Adrenal gland (tissue), 12 donors: Measurements from ENCODE around the gene SLC18A2. TPM values are rescaled to one million over a fixed set of nuclear protein-coding genes. Genes with fewer than 3 reads are reported as not detected.

Experiments used
- DNase-seq, 7 donors: peaks; one replicate each; pipeline ENCODE4 v3.0.0-alpha.2; 2019 to 2020
- H3K27ac ChIP-seq, 5 donors: fragments of 200-600 bp; sonication (generic) in 4 of 5; 1 replicate in 3 of 5; 2 replicates in 2 of 5; pipeline versions ENCODE4 v1.5.1 to v1.8.0; 2016 to 2020; ENCODE audit warnings: mild to moderate bottlenecking in 1 of 5
- H3K27me3 ChIP-seq: fragments of 200-600 bp; 2 replicates; pipeline ENCODE4 v1.8.0; 2021
- H3K36me3 ChIP-seq, 2 donors: fragments of 200-600 bp; replicated peaks in 1 of 2; 1 replicate in 1 of 2; 2 replicates in 1 of 2; pipeline versions ENCODE4 v1.5.1 to v1.8.0; 2018 to 2022
- H3K4me1 ChIP-seq, 2 donors: fragments of 200-600 bp; replicated peaks in 1 of 2; 1 replicate in 1 of 2; 2 replicates in 1 of 2; pipeline versions ENCODE4 v1.5.1 to v1.8.0; 2018 to 2021
- H3K4me3 ChIP-seq, 4 donors: fragments of 200-600 bp; sonication (generic) in 3 of 4; one replicate each; pipeline ENCODE4 v1.5.1; 2016 to 2018
- H3K9me3 ChIP-seq, 3 donors: fragments of 200-600 bp; sonication (generic) in 1 of 3; replicated peaks in 1 of 3; 1 replicate in 2 of 3; 2 replicates in 1 of 3; pipeline versions ENCODE4 v1.5.1 to v1.8.0; 2016 to 2021
- CTCF ChIP-seq, 6 experiments: fragments of 450-650 bp in 4 of 6; fragments of 200-600 bp in 2 of 6; sonication (generic) in 1 of 6; IDR thresholded peaks; 1 replicate in 5 of 6; 2 replicates in 1 of 6; pipeline versions ENCODE4 v1.5.1 to v1.8.0; 2016 to 2021; ENCODE audit warnings: antibody characterized with exemption in 6 of 6, mild to moderate bottlenecking in 2 of 6, moderate library complexity in 1 of 6
- POLR2A ChIP-seq, 2 donors: fragments of 450-650 bp; IDR thresholded peaks; one replicate each; pipeline ENCODE4 v1.6.1; 2017; ENCODE audit warnings: antibody characterized with exemption in 2 of 2, mild to moderate bottlenecking in 2 of 2, moderate library complexity in 1 of 2
- WGBS, 4 donors: extraction: QIAGEN DNeasy Blood & Tissue Kit in 2 of 4; methylation state at CpG; one replicate each; pipeline versions ENCODE4 v1.1.5 to v1.1.7; 2013 to 2017; 5-methylcytosine and 5-hydroxymethylcytosine counted together
- intact Hi-C, 2 donors: fragments of 100-400 bp; cut with DNase I; formaldehyde crosslinking; loops; one replicate each; pipeline versions ENCODE4 v1.14.1 to v1.15.0; 2022 to 2023
- polyA plus RNA-seq, 3 donors: library from polyadenylated mRNA; stranded (reverse); fragments of 200-250 nt in 2 of 3; fragments of 350-450 nt in 1 of 3; fragmentation: Illumina TruSeq in 1 of 3; extraction: RNeasy Lipid Tissue Mini Kit (QIAGEN cat#74804) in 1 of 3; gene quantifications; one replicate each; pipeline ENCODE4 v1.2.3, GENCODE V29; 2013 to 2014
- total RNA-seq, 9 donors: library from RNA; depleted of rRNA in 4 of 9; stranded (reverse); fragments of >200 nt in 4 of 9; fragments of 120-200 nt in 1 of 9; fragmentation: NEBNext Ultra II Directional in 1 of 9; extraction: Animal tissue kit (Norgen Biotek cat#: 25700) in 1 of 9; gene quantifications; one replicate each; pipeline versions ENCODE4 v1.1.0 to v1.2.4, GENCODE V29; 2013 to 2023
- donor health status: healthy with polysubstance abuse.
- donor health status: Bipolar disorder and iron deficiency.
- donor health status: DM: yes; HTN: yes; CAD: no.
- donor health status: DM: no; HTN: no; CAD: no.
- donor health status: DM: no; HTN: no; CAD: no.
- donor health status: DM: yes; HTN: yes; CAD: no.

The SLC18A2 gene
- total and polyA plus RNA-seq, 12 donors, result 0.04 to 16.6 (median 4.2) TPM; not detected in 2

- Histone ChIP-seq H3K4me1 (peaks cover 0 to 5% of the 10 kb centered on the region in 2 donors), H3K27me3 (no peaks in the 10 kb centered on the region), H3K9me3 (no peaks in the 10 kb centered on the region), H3K4me3 (no peak overlapping the region), H3K36me3 (no peaks in the 10 kb centered on the region), H3K27ac (no peak overlapping the region)
- 69 to 78% (median 75%) methylated on average over 5 of the region's 5 CpGs for WGBS, 4 donors
- intact Hi-C loops, result loop anchor here in 1 of 2 donors (10.0 kb wide), 1 partner anchor 96 kb away; no protein-coding TSS in a partner anchor
- TF ChIP-seq CTCF (IDR thresholded peaks at IDR 0.05), result no peak
- no peak for TF ChIP-seq POLR2A (IDR thresholded peaks at IDR 0.05)
- no peak for DNase-seq
Observed at GRCh38 chr10:117311261-117311660, 70.3 kb downstream of the SLC18A2 start.

- no peak for DNase-seq
- no peaks in the 10 kb centered on the region for H3K27me3 ChIP-seq
- TF ChIP-seq CTCF (IDR thresholded peaks at IDR 0.05) (no peak), POLR2A (IDR thresholded peaks at IDR 0.05) (no peak)
- peaks cover 0 to 5% of the 10 kb centered on the region in 2 donors for H3K4me1 ChIP-seq
- intact Hi-C loops, result loop anchor here in 1 of 2 donors (10.0 kb wide), 1 partner anchor 98 kb away; no protein-coding TSS in a partner anchor
- 90 to 97% (median 93%) methylated on average over 4 of the region's 4 CpGs for WGBS, 4 donors
- no peak overlapping the region for H3K4me3 ChIP-seq
- no peaks in the 10 kb centered on the region for H3K9me3 ChIP-seq
- no peak overlapping the region for H3K27ac ChIP-seq
- no peaks in the 10 kb centered on the region for H3K36me3 ChIP-seq
Observed at GRCh38 chr10:117312430-117312829, 71.5 kb downstream of the SLC18A2 start.

GRCh38 chr10:117313641-117314040 is 72.7 kb downstream of the SLC18A2 start:
- Histone ChIP-seq H3K27ac (no peak overlapping the region), H3K36me3 (no peaks in the 10 kb centered on the region), H3K27me3 (no peaks in the 10 kb centered on the region), H3K4me1 (peaks cover 0 to 5% of the 10 kb centered on the region in 2 donors), H3K4me3 (no peak overlapping the region), H3K9me3 (no peaks in the 10 kb centered on the region)
- TF ChIP-seq POLR2A (IDR thresholded peaks at IDR 0.05) (no peak), CTCF (IDR thresholded peaks at IDR 0.05) (no peak)
- no peak for DNase-seq
- WGBS, 4 donors, result 94 to 100% (median 98%) methylated on average over 1 of the region's 1 CpG
- intact Hi-C loops, result loop anchor here in 1 of 2 donors (10.0 kb wide), 1 partner anchor 99 kb away; no protein-coding TSS in a partner anchor

GRCh38 chr10:117316701-117317100 is 75.8 kb downstream of the SLC18A2 start:
- Histone ChIP-seq H3K36me3 (no peaks in the 10 kb centered on the region), H3K9me3 (no peaks in the 10 kb centered on the region), H3K27ac (no peak overlapping the region), H3K4me1 (no peaks in the 10 kb centered on the region), H3K27me3 (no peaks in the 10 kb centered on the region), H3K4me3 (no peak overlapping the region)
- intact Hi-C loops, result loop anchor here in 1 of 2 donors (10.0 kb wide), 1 partner anchor 102 kb away; no protein-coding TSS in a partner anchor
- WGBS, 4 donors, result 89 to 97% (median 96%) methylated on average over 2 of the region's 2 CpGs
- no peak for DNase-seq
- TF ChIP-seq POLR2A (IDR thresholded peaks at IDR 0.05), result no peak
- TF ChIP-seq CTCF (IDR thresholded peaks at IDR 0.05), result no peak
